NB4 (cell line): ENCODE measurements around the gene BRI3.
A peak's percentile ranks its signal among the peaks of the same experiment; 100 is the strongest.

ENCODE experiments used
- DNase-seq: peaks from one replicate; pipeline ENCODE4 v3.0.0; 2010; ENCODE audit warnings: low read depth
- H3K4me3 ChIP-seq: one replicate; pipeline ENCODE4 v1.5.1; 2011; ENCODE audit warnings: mild to moderate bottlenecking, low read depth, low read length, moderate library complexity
- CTCF ChIP-seq: IDR thresholded peaks from one replicate; pipeline ENCODE4 v1.5.1; 2012; ENCODE audit warnings: low read depth, low read length
- MAX ChIP-seq: IDR thresholded peaks from 2 replicates; pipeline ENCODE4 v1.6.1; 2011; ENCODE audit warnings: low read depth, low read length
- MYC ChIP-seq: IDR thresholded peaks from 2 replicates; pipeline ENCODE4 v1.6.1; 2011; ENCODE audit warnings: low read depth, low read length
- POLR2A ChIP-seq: IDR thresholded peaks from 2 replicates; pipeline ENCODE4 v1.6.1; 2011; ENCODE audit warnings: mild to moderate bottlenecking; ENCODE audit not compliant: insufficient read length; ENCODE audit errors: extremely low read depth

BRI3 gene

GRCh38 chr7:98294326-98294725, 12.8 kb downstream of the BRI3 start:
- no peak for DNase-seq
- TF ChIP-seq MAX (no peak), POLR2A (no peak), CTCF (no peak)
- no peak overlapping the region for H3K4me3 ChIP-seq

- peak; percentile 75 for DNase-seq
- H3K4me3 ChIP-seq: no peak overlapping the region
- no peak for TF ChIP-seq MAX
- TF ChIP-seq CTCF: peak; percentile 90
- TF ChIP-seq POLR2A: no peak
Observed at GRCh38 chr7:98294798-98295382, 13.4 kb downstream of the BRI3 start.

GRCh38 chr7:98295467-98296192, 14.1 kb downstream of the BRI3 start:
- DNase-seq: no peak
- no peak overlapping the region for H3K4me3 ChIP-seq
- no peak for TF ChIP-seq POLR2A

- DNase-seq: no peak
- H3K4me3 ChIP-seq: no peak overlapping the region
- TF ChIP-seq MAX: no peak
- no peak for TF ChIP-seq CTCF
Observed at GRCh38 chr7:98296833-98297232, 15.3 kb downstream of the BRI3 start.

- no peak for DNase-seq
- H3K4me3 ChIP-seq: no peak overlapping the region
- TF ChIP-seq CTCF: no peak
- TF ChIP-seq MYC: no peak
- TF ChIP-seq POLR2A: no peak
- TF ChIP-seq MAX: no peak
Observed at GRCh38 chr7:98297626-98298286, 16.3 kb downstream of the BRI3 start.

- no peak for TF ChIP-seq MYC
- TF ChIP-seq MAX: no peak
- TF ChIP-seq POLR2A: no peak
- TF ChIP-seq CTCF: no peak
- H3K4me3 ChIP-seq: no peak overlapping the region
- no peak for DNase-seq
Observed at GRCh38 chr7:98300595-98301372, 19.3 kb downstream of the BRI3 start.
